GM23338 (cell line): ENCODE results near the gene DOCK2.

Experiments used
- CREB1 ChIP-seq: fragments of 250-450 bp; sonication (Bioruptor Pico); IDR thresholded peaks from 2 replicates; pipeline ENCODE4 v1.5.0; 2020; ENCODE audit warnings: low read depth, mild to moderate bottlenecking, moderate library complexity
- ETS1 ChIP-seq: IDR thresholded peaks from 2 replicates; pipeline ENCODE4 v1.6.1; 2016; ENCODE audit warnings: antibody characterized with exemption
- EZH2 ChIP-seq: fragments of 200-600 bp; sonication (generic); IDR thresholded peaks from one replicate; pipeline ENCODE4 v1.8.0; 2017; ENCODE audit warnings: antibody characterized with exemption, mild to moderate bottlenecking, low read depth; ENCODE audit not compliant: unreplicated experiment
- NANOG ChIP-seq: IDR thresholded peaks from 2 replicates; pipeline ENCODE4 v1.6.1; 2016; ENCODE audit warnings: antibody characterized with exemption, borderline replicate concordance
- POLR2AphosphoS5 ChIP-seq: IDR thresholded peaks from 2 replicates; pipeline ENCODE4 v1.6.1; 2016; ENCODE audit warnings: antibody characterized with exemption, low read depth
- REST ChIP-seq: IDR thresholded peaks from one replicate; pipeline ENCODE4 v1.6.1; 2018; ENCODE audit warnings: antibody characterized with exemption; ENCODE audit not compliant: unreplicated experiment
- TF ChIP-seq, protein P1 (sequence below), 2 experiments: fragments of 200-600 bp in 1 of 2; sonication (generic) in 1 of 2; conservative IDR thresholded peaks; 2 replicates each; pipeline versions ENCODE4 v1.5.1 to v1.6.1; 2016 to 2017; ENCODE audit warnings: antibody characterized with exemption in 2 of 2, low read depth in 2 of 2, mild to moderate bottlenecking in 2 of 2, moderate library complexity in 1 of 2

DNA sequence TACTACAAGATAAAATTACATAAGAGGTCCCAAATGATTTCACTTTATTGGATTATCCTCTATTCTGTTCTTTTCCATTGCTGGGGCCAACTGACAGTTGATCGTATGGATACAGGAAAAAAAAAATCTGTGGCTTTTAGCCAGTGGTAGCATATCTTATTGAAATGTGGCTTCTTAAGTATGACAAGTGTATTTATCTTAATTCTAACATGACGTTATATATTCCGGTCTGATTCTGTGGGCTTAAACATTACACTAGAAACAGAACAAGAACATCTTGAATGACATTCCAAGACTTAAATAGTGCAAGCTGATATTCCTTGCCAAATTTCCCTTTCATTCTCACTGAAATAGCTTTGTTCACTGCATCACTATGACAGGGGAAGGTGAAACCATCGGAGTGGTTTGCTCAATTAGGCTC is 225.3 kb downstream of the DOCK2 start:
- TF ChIP-seq CREB1: no peak
- TF ChIP-seq, protein P1, sequence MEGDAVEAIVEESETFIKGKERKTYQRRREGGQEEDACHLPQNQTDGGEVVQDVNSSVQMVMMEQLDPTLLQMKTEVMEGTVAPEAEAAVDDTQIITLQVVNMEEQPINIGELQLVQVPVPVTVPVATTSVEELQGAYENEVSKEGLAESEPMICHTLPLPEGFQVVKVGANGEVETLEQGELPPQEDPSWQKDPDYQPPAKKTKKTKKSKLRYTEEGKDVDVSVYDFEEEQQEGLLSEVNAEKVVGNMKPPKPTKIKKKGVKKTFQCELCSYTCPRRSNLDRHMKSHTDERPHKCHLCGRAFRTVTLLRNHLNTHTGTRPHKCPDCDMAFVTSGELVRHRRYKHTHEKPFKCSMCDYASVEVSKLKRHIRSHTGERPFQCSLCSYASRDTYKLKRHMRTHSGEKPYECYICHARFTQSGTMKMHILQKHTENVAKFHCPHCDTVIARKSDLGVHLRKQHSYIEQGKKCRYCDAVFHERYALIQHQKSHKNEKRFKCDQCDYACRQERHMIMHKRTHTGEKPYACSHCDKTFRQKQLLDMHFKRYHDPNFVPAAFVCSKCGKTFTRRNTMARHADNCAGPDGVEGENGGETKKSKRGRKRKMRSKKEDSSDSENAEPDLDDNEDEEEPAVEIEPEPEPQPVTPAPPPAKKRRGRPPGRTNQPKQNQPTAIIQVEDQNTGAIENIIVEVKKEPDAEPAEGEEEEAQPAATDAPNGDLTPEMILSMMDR (conservative IDR thresholded peaks at IDR 0.05; ENCODE audit: low read depth in 2 of 2): no peak
- TF ChIP-seq EZH2: no peak
- TF ChIP-seq POLR2AphosphoS5: no peak
- no peak for TF ChIP-seq NANOG
- TF ChIP-seq REST: no peak
- no peak for TF ChIP-seq ETS1
